NB4 (cell line): ENCODE data around the gene ANKZF1.
"Not testable (repeated sequence)": the region's sequence is repeated elsewhere in the genome, so short reads cannot be mapped to it uniquely, and the experiment has no call there.

ENCODE experiments used
- DNase-seq: peaks from one replicate; pipeline ENCODE4 v3.0.0; 2010; ENCODE audit warnings: low read depth
- H3K4me3 ChIP-seq: one replicate; pipeline ENCODE4 v1.5.1; 2011; ENCODE audit warnings: mild to moderate bottlenecking, low read depth, low read length, moderate library complexity
- CTCF ChIP-seq: IDR thresholded peaks from one replicate; pipeline ENCODE4 v1.5.1; 2012; ENCODE audit warnings: low read depth, low read length
- MAX ChIP-seq: IDR thresholded peaks from 2 replicates; pipeline ENCODE4 v1.6.1; 2011; ENCODE audit warnings: low read depth, low read length
- MYC ChIP-seq: IDR thresholded peaks from 2 replicates; pipeline ENCODE4 v1.6.1; 2011; ENCODE audit warnings: low read depth, low read length
- POLR2A ChIP-seq: IDR thresholded peaks from 2 replicates; pipeline ENCODE4 v1.6.1; 2011; ENCODE audit warnings: mild to moderate bottlenecking; ENCODE audit not compliant: insufficient read length; ENCODE audit errors: extremely low read depth

ANKZF1 gene

GRCh38 chr2:219252900-219253752 is 23.5 kb downstream of the ANKZF1 start, which contains the start of gene TUBA4B:
Gene TUBA4B (plus strand): TSS chr2:219253243. CDS start chr2:219253408, 165 bp downstream.
- TF ChIP-seq MYC: peak; percentile 67
- no peak for TF ChIP-seq POLR2A
- TF ChIP-seq CTCF: no peak
- peak; percentile 93 for TF ChIP-seq MAX
- peak; percentile 89 for DNase-seq
- H3K4me3 ChIP-seq: peak within 1 kb of the TSS; percentile 66

GRCh38 chr2:219253753-219254589 is 24.4 kb downstream of the ANKZF1 start, which contains the start of gene TUBA4A:
Gene TUBA4A (minus strand): TSS chr2:219253918. CDS start chr2:219253858, 60 bp downstream.
- H3K4me3 ChIP-seq: peak within 1 kb of the TSS; percentile 66
- TF ChIP-seq MYC: no peak
- peak; percentile 96 for TF ChIP-seq POLR2A
- no peak for TF ChIP-seq CTCF
- peak; percentile 36; the same call in 1 of the 2 replicates for TF ChIP-seq MAX
- peak; percentile 89 for DNase-seq

GRCh38 chr2:219254590-219255201 is 25.1 kb downstream of the ANKZF1 start:
- H3K4me3 ChIP-seq: peak overlapping the region; percentile 41
- peak; percentile 79 for DNase-seq
- TF ChIP-seq POLR2A: no peak
- no peak for TF ChIP-seq CTCF
- no peak for TF ChIP-seq MAX
- no peak for TF ChIP-seq MYC

GRCh38 chr2:219258942-219259341 is 29.3 kb downstream of the ANKZF1 start:
- not testable (repeated sequence) for DNase-seq, H3K4me3 ChIP-seq

GRCh38 chr2:219261024-219261855 is 31.6 kb downstream of the ANKZF1 start:
- DNase-seq: peak; percentile 44
- no peak overlapping the region for H3K4me3 ChIP-seq
- TF ChIP-seq CTCF (no peak), MYC (no peak), POLR2A (no peak), MAX (no peak)
